Kidney (tissue), 14 donors: ENCODE measurements around the gene SNX5. TPM values are rescaled to one million over a fixed set of nuclear protein-coding genes. Genes with fewer than 3 reads are reported as not detected.

Source experiments
- DNase-seq, 5 donors: peaks; one replicate each; pipeline ENCODE4 v3.0.0-alpha.2; 2013 to 2020
- FAIRE-seq: peaks from 2 replicates; lab custom pipeline; 2012; peaks lifted over from hg19 to GRCh38; lab: Jason Lieb, UNC
- H3K27ac ChIP-seq, 2 donors: one replicate each; pipeline ENCODE4 v1.7.0; 2013; ENCODE audit warnings: low read depth in 2 of 2, low read length in 2 of 2, inconsistent platforms in 1 of 2
- H3K27me3 ChIP-seq: one replicate; pipeline ENCODE4 v1.7.1; 2013; ENCODE audit warnings: low read length, inconsistent platforms; ENCODE audit not compliant: control insufficient read depth, insufficient read depth
- H3K36me3 ChIP-seq, 3 donors: one replicate each; pipeline versions ENCODE4 v1.7.0 to v1.7.1; 2013; ENCODE audit warnings: low read length in 3 of 3, control low read depth in 1 of 3, inconsistent platforms in 1 of 3; ENCODE audit not compliant: insufficient read depth in 3 of 3, control insufficient read depth in 2 of 3
- H3K4me1 ChIP-seq, 3 donors: one replicate each; pipeline versions ENCODE4 v1.7.0 to v1.7.1; 2013; ENCODE audit warnings: low read length in 3 of 3, inconsistent platforms in 1 of 3, low read depth in 1 of 3; ENCODE audit not compliant: control insufficient read depth in 2 of 3, insufficient read depth in 2 of 3
- H3K4me3 ChIP-seq, 3 donors: one replicate each; pipeline versions ENCODE4 v1.7.0 to v1.8.1; 2013; ENCODE audit warnings: low read length in 3 of 3, control low read depth in 1 of 3, inconsistent platforms in 1 of 3
- H3K9ac ChIP-seq, 3 donors: one replicate each; pipeline versions ENCODE4 v1.7.0 to v1.7.1; 2013; ENCODE audit warnings: low read length in 3 of 3, control low read depth in 1 of 3, inconsistent platforms in 1 of 3
- H3K9me3 ChIP-seq, 3 donors: one replicate each; pipeline versions ENCODE4 v1.7.0 to v1.7.1; 2013; ENCODE audit warnings: low read length in 3 of 3, control low read depth in 1 of 3, inconsistent platforms in 1 of 3; ENCODE audit not compliant: control insufficient read depth in 2 of 3, insufficient read depth in 1 of 3
- CTCF ChIP-seq: IDR thresholded peaks from 3 replicates; pipeline ENCODE4 v1.5.1; 2012; ENCODE audit warnings: mild to moderate bottlenecking, moderate library complexity, borderline replicate concordance; ENCODE audit not compliant: insufficient read depth; ENCODE audit errors: extremely low read depth
- intact Hi-C: fragments of 100-400 bp; cut with DNase I; formaldehyde crosslinking; loops from one replicate; pipeline ENCODE4 v1.11.1; 2022
- polyA plus RNA-seq: library from polyadenylated mRNA; stranded (reverse); fragments of 350-450 nt; fragmentation: Illumina TruSeq; extraction: RNeasy Lipid Tissue Mini Kit (QIAGEN cat#74804); gene quantifications from one replicate; pipeline ENCODE4 v1.2.3, GENCODE V29; 2014; ENCODE audit warnings: low read depth, low replicate concordance; ENCODE audit not compliant: insufficient read depth
- total RNA-seq: library from RNA; stranded (reverse); fragmentation: NEBNext Ultra II Directional; extraction: Animal tissue kit (Norgen Biotek cat#: 25700); gene quantifications from one replicate; pipeline ENCODE4 v1.2.1, GENCODE V29; 2021
- donor health status: control.
- donor health status: control.
- donor health status: control.
- donor health status: control.
- donor health status: control.
- donor health status: DM: yes; HTN: yes; CAD: no.
- donor health status: Normal renal cell carcinoma (clear cell type).

The SNX5 gene
- total and polyA plus RNA-seq, 2 donors from 2014 or later: 94.9 to 133 TPM

- intact Hi-C loops: no loop called here
- peak overlapping the region in 2 of 3 donors; percentile 3 to 4 for H3K4me3 ChIP-seq
- FAIRE-seq (no peak), DNase-seq (peak in 4 of 5 donors; percentile 24 to 76 (median 52))
- H3K27ac ChIP-seq: no peak overlapping the region
- H3K9me3 ChIP-seq: no peaks in the 10 kb centered on the region
- no peaks in the 10 kb centered on the region for H3K36me3 ChIP-seq
- peak overlapping the region in 2 of 3 donors; percentile 34 to 54 for H3K9ac ChIP-seq
- H3K4me1 ChIP-seq: peaks cover 2 to 12% (median 2%) of the 10 kb centered on the region in 3 donors
- peak; percentile 99 for TF ChIP-seq CTCF
- H3K27me3 ChIP-seq: no peaks in the 10 kb centered on the region
Observed at GRCh38 chr20:17995967-17996819, 27.6 kb upstream of the SNX5 start.

- Histone ChIP-seq H3K9me3 (no peaks in the 10 kb centered on the region), H3K27me3 (no peaks in the 10 kb centered on the region), H3K36me3 (peaks cover 0 to 13% (median 0%) of the 10 kb centered on the region in 3 donors), H3K4me1 (peaks cover 2 to 12% (median 2%) of the 10 kb centered on the region in 3 donors), H3K9ac (peak overlapping the region in 1 of 3 donors; percentile 7), H3K27ac (peak overlapping the region; percentile 16 to 48), H3K4me3 (no peak overlapping the region)
- TF ChIP-seq CTCF: no peak
- no peak for FAIRE-seq
- intact Hi-C loops: no loop called here
- DNase-seq: peak in 2 of 5 donors; percentile 13 to 23
Observed at GRCh38 chr20:17993546-17993945, 25.0 kb upstream of the SNX5 start.

- peaks cover 0 to 13% (median 0%) of the 10 kb centered on the region in 3 donors for H3K36me3 ChIP-seq
- no peak for FAIRE-seq
- TF ChIP-seq CTCF: no peak
- H3K9me3 ChIP-seq: no peaks in the 10 kb centered on the region
- peak in 1 of 5 donors; percentile 53 for DNase-seq
- no peak overlapping the region for H3K4me3 ChIP-seq
- peak overlapping the region in 1 of 3 donors; percentile 19 for H3K9ac ChIP-seq
- intact Hi-C loops: no loop called here
- H3K27ac ChIP-seq: peak overlapping the region in 1 of 2 donors; percentile 16
- H3K27me3 ChIP-seq: no peaks in the 10 kb centered on the region
- peaks cover 2 to 12% (median 2%) of the 10 kb centered on the region in 3 donors for H3K4me1 ChIP-seq
Observed at GRCh38 chr20:17992847-17993513, 24.4 kb upstream of the SNX5 start.
